Measurements from ENCODE around the gene CCDC60. TPM values are rescaled to one million over a fixed set of nuclear protein-coding genes. Genes with fewer than 3 reads are reported as not detected.

The CCDC60 gene
- total and polyA plus RNA-seq, 2 of the 13 experiments (the other 11 are each of a cell fraction or from before 2014, with no cell fraction given): not detected

DNA sequence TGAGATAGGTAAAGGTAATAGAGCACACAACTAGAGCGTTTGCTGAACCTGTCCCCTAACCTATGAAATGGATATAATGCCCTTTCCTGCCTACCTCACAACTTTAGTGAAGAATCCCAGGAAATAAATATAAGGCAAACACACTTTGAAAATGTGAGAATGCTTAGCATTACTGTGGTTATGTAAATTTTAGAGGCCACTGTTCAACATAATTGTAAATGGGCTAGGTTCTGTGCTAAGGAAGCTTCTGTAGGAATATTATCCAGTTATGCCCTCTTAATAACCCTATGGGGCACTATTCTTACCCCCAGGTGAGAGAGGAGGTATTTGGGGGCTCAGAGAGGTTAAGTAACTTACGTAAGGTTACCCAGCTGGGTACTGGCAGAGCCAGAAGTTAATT lies 166.5 kb downstream of the CCDC60 start (continued):
- TF ChIP-seq ATF7-NPFF (CRISPR knock-in tag; IDR thresholded peaks at IDR 0.05; ENCODE audit: low read depth): no peak
- no peak for TF ChIP-seq TAF15 (IDR thresholded peaks at IDR 0.05; ENCODE audit: low read depth, low read length, poor library complexity, severe bottlenecking)
- no peak for TF ChIP-seq MLX (CRISPR knock-in tag; IDR thresholded peaks at IDR 0.05)
- no peak for TF ChIP-seq NFIC (IDR thresholded peaks at IDR 0.05; ENCODE audit: low read length)
- TF ChIP-seq ZBTB46 (CRISPR knock-in tag; IDR thresholded peaks at IDR 0.05; ENCODE audit: borderline replicate concordance): no peak
- TF ChIP-seq, protein P1, sequence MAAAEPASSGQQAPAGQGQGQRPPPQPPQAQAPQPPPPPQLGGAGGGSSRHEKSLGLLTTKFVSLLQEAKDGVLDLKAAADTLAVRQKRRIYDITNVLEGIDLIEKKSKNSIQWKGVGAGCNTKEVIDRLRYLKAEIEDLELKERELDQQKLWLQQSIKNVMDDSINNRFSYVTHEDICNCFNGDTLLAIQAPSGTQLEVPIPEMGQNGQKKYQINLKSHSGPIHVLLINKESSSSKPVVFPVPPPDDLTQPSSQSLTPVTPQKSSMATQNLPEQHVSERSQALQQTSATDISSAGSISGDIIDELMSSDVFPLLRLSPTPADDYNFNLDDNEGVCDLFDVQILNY (CRISPR knock-in tag; conservative IDR thresholded peaks at IDR 0.05): no peak
- no peak for TF ChIP-seq THYN1 (CRISPR knock-in tag; IDR thresholded peaks at IDR 0.05; ENCODE audit: borderline replicate concordance, low read depth)

- Histone ChIP-seq H3K4me3 (replicated peaks in 1 of 3; ENCODE audit: insufficient read depth in 1 of 3, low read depth in 2 of 3, low read length in 3 of 3) (no peak overlapping the region), H3K9ac (ENCODE audit: insufficient read depth, low read depth, low read length) (no peak overlapping the region), H3K4me2 (ENCODE audit: low read depth, low read length) (no peak overlapping the region), H3K4me1 (ENCODE audit: insufficient read depth, low read length) (no peaks in the 10 kb centered on the region), H3K79me2 (ENCODE audit: insufficient read depth, low read length) (no peaks in the 10 kb centered on the region), H3K9me3 (ENCODE audit: low read length) (no peaks in the 10 kb centered on the region), H3K27ac (ENCODE audit: extremely low read length, insufficient read depth, low read length) (no peak overlapping the region), H3K36me3 (replicated peaks in 1 of 2; ENCODE audit: control insufficient read depth in 1 of 2, insufficient read depth in 2 of 2, low read length in 2 of 2) (no peaks in the 10 kb centered on the region), H3K27me3 (ENCODE audit: control insufficient read depth in 1 of 2, insufficient read depth in 2 of 2, low read length in 2 of 2) (no peaks in the 10 kb centered on the region), H2AFZ (ENCODE audit: low read length) (no peak overlapping the region), H4K20me1 (ENCODE audit: insufficient read depth, low read length) (no peaks in the 10 kb centered on the region; the same call in 1 of the 2 replicates)
- CTCF ChIA-PET (ENCODE audit: low intra/inter-chr PET ratio, low total read pairs): no interaction called here
- DNase-seq (ENCODE audit: low spot score) (no peak), FAIRE-seq (no peak), ATAC-seq (no peak)
- POLR2A ChIA-PET: no interaction called here
- in situ Hi-C loops (cut with HindIII; ENCODE audit: extremely low pct_ligation_motif_present, low pct_unique_long_range_greater_than_20kb) (no loop called here), intact Hi-C loops (cut with micrococcal nuclease; ENCODE audit: unreplicated experiment) (no loop called here)
- no TSS peak for BruUV-seq (replicated peaks)
- TF ChIP-seq KDM3A (CRISPR knock-in tag; IDR thresholded peaks at IDR 0.05; ENCODE audit: low read depth): no peak
- TF ChIP-seq ZBTB8A (CRISPR knock-in tag; IDR thresholded peaks at IDR 0.05; ENCODE audit: borderline replicate concordance, low read depth): no peak
- no peak for TF ChIP-seq IKZF1 (IDR thresholded peaks at IDR 0.05)
- TF ChIP-seq REPIN1 (CRISPR knock-in tag; IDR thresholded peaks at IDR 0.05; ENCODE audit: borderline replicate concordance, low read depth): no peak
- TF ChIP-seq, protein P2, sequence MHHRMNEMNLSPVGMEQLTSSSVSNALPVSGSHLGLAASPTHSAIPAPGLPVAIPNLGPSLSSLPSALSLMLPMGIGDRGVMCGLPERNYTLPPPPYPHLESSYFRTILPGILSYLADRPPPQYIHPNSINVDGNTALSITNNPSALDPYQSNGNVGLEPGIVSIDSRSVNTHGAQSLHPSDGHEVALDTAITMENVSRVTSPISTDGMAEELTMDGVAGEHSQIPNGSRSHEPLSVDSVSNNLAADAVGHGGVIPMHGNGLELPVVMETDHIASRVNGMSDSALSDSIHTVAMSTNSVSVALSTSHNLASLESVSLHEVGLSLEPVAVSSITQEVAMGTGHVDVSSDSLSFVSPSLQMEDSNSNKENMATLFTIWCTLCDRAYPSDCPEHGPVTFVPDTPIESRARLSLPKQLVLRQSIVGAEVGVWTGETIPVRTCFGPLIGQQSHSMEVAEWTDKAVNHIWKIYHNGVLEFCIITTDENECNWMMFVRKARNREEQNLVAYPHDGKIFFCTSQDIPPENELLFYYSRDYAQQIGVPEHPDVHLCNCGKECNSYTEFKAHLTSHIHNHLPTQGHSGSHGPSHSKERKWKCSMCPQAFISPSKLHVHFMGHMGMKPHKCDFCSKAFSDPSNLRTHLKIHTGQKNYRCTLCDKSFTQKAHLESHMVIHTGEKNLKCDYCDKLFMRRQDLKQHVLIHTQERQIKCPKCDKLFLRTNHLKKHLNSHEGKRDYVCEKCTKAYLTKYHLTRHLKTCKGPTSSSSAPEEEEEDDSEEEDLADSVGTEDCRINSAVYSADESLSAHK (CRISPR knock-in tag; IDR thresholded peaks at IDR 0.05; ENCODE audit: borderline replicate concordance): no peak
- TF ChIP-seq, protein P3, sequence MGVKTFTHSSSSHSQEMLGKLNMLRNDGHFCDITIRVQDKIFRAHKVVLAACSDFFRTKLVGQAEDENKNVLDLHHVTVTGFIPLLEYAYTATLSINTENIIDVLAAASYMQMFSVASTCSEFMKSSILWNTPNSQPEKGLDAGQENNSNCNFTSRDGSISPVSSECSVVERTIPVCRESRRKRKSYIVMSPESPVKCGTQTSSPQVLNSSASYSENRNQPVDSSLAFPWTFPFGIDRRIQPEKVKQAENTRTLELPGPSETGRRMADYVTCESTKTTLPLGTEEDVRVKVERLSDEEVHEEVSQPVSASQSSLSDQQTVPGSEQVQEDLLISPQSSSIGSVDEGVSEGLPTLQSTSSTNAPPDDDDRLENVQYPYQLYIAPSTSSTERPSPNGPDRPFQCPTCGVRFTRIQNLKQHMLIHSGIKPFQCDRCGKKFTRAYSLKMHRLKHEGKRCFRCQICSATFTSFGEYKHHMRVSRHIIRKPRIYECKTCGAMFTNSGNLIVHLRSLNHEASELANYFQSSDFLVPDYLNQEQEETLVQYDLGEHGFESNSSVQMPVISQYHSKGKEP (CRISPR knock-in tag; IDR thresholded peaks at IDR 0.05): no peak
- WGBS (ENCODE audit: low lambda C conversion rate): 52% methylated on average over 6 of the region's 6 CpGs
These were observed 170.5 kb downstream of the CCDC60 start for GRCh38 chr12:119505001-119505400.
